ENCODE data around the gene SOSTDC1. TPM values are rescaled to one million over a fixed set of nuclear protein-coding genes. Genes with fewer than 3 reads are reported as not detected.
"Not testable (repeated sequence)": the region's sequence is repeated elsewhere in the genome, so short reads cannot be mapped to it uniquely, and the experiment has no call there.

The SOSTDC1 gene
- total RNA-seq, 1 donor from 2014 or later: 11.4 TPM

DNA sequence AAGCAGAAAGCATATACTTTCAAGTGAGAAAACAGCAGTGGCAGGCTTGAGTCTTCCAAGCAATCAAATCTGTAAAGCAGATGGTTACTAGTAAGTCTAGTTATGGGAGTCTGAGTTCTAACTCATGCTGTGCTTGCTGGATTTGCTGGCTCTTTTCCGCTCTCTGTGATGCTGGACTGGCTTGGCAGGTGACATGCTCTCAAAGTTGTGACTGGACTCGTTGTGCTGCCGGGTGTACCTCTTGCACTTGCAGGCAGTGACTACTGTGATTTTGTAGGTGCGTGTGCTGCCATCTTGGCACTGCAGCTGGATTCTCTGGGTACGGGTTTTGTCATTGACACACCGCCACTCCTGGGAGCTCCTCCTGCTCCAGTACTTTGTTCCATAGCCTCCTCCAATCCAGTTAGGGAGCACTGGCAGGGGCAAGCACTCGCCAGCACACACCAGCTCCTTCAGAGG, 3.1 kb downstream of the SOSTDC1 start:
- DNase-seq (ENCODE audit: low read depth): no peak

DNA sequence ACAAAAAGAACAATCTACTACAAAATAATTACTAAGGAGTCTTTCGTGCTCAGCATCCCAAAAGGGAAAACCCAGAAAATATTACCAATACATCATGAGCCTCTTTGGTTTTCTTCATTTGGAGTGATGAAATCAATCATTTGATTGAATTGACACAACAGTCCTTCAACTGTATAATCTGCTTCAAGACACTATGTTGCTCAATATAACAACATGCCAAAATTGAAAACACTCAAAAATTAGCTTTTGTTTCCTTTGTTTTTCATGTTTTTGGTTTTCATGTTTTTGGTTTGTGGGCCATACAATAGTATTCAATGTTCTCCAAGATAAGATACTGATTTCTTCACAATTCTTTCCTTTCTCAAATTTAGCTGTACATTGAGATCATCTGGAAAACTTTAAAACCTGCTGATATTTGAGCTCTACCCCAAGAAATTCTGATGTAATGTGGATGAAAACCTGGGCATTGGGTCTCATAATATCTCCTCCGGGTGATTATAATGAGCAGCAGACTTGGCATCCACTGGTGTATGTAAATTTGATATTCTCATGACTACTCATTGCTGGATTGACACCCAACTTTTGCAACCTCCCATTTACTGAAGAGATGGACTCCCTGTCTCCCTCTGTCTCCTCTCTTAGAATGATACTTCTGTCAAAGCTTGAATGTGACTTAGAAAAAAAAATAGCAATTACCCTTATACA, 4.6 kb downstream of the SOSTDC1 start:
- DNase-seq (ENCODE audit: low read depth): no peak

DNA sequence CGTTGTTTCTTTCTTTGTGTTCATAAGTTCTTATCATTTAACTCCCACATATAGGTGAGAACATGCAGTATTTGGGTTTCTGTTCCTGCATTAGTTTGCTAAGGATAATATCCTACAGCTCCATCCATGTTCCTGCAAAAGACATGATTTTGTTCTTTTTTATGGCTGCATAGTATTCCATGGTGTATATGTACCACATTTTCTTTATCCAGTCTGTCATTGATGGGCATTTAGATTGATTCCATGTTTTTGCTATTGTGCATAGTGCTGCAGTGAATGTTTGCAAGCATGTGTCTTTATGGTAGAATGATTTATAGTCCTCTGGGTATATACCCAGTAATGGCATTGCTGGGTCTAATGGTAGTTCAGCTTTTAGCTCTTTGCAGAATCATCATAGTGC, 9.2 kb downstream of the SOSTDC1 start:
- not testable (repeated sequence) for DNase-seq (ENCODE audit: low read depth)

DNA sequence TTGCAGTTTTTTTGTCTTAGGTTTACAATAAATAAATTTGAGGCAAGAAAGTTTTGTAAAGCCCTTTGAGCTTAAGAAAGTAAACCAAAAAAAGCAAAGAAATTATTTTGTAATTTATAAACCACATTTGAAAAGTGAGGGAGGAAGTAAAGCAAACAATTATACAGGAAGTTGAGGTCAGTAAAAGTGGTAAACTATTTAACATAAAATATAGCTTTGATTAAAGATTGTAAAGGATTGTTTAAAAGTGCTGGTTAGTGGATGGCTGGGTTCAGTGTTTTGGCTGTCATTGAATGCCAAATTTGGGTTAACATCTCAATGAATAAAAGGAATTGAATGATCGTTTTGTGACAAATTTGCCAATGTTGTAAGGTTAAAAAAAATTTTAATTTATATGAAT, 9.9 kb downstream of the SOSTDC1 start:
- no peak for DNase-seq (ENCODE audit: low read depth)

GRCh38 chr7:16450366-16450765, 15.2 kb downstream of the SOSTDC1 start:
- DNase-seq (ENCODE audit: low read depth): no peak

DNA sequence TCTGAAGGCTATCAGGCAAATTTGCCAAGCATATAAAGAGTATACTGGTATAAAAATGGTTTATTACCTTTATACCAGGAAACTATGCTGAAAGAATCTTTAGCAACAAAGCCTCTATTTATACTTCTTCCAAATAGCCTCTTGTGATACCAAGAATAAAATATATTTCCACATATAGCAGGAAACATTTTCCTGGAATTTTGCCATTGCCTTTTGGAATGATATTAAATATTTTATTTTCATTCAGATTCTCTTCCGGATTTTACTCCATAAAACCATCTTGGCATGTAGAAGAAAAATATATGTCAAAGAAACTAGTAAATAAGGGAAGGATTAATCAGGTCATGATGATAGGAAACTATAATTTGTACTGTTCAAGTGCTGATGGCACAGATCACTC, 17.7 kb downstream of the SOSTDC1 start:
- DNase-seq (ENCODE audit: low read depth): no peak

- DNase-seq (ENCODE audit: low read depth): no peak
Observed at GRCh38 chr7:16446508-16446907, 19.0 kb downstream of the SOSTDC1 start.

GRCh38 chr7:16443871-16444270, 21.7 kb downstream of the SOSTDC1 start:
- not testable (repeated sequence) for DNase-seq (ENCODE audit: low read depth)

DNA sequence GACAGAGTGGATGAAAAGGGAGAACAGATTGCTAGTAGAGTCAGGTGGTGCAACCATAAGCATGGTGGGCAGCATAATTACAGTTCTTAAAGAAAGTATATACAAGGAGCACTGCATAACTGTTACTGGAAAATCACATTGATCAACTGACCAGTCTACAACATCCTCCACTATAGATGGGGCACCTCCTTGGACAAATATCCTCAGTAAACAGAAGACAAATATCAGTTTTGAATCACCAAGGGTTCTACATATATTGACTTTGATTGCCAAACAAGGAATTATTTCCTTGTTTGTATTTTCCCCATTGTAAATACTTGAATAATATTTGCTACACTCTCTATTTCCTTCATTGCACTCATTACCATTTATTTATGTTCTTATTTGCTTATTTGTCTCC, 26.6 kb downstream of the SOSTDC1 start:
- DNase-seq (ENCODE audit: low read depth): no peak

DNA sequence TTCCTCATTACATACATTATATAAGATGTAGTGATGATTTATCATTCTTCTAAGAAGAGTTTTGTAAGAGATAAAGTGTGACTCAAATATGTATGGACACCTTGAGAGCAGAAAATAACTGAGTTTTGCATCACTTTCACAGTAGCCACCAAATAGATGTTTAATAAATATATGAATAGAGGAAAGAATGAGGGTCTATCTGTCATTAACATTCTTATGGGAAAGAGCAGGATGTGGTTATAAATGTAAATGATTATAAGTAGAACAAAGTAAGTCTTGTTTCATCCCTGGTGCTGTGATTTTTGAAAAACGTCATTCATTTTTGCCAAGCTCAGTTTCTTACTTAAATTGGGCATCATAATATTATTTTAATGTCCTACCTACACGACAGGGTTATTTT, 29.2 kb downstream of the SOSTDC1 start:
- no peak for DNase-seq (ENCODE audit: low read depth)

- no peak for DNase-seq (ENCODE audit: low read depth)
Observed at GRCh38 chr7:16433568-16434122, 31.9 kb downstream of the SOSTDC1 start.

DNA sequence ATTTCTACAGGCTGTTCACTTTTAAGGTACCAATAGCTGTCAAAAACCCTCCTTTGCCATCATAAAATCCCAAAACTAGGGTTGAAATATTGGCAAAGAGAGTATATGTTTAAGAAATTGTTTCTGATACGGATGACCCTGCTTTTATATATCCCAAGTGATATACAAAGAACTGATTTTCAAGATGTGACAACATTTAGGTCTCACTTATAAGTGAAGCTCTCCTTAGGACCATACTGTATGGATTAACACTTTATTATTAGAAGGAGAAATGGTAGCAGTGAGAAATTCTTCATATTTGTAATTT, 33.2 kb downstream of the SOSTDC1 start:
- no peak for DNase-seq (ENCODE audit: low read depth)

GRCh38 chr7:16431646-16432424, 33.7 kb downstream of the SOSTDC1 start:
- peak; percentile 60 for DNase-seq (ENCODE audit: low read depth)

DNA sequence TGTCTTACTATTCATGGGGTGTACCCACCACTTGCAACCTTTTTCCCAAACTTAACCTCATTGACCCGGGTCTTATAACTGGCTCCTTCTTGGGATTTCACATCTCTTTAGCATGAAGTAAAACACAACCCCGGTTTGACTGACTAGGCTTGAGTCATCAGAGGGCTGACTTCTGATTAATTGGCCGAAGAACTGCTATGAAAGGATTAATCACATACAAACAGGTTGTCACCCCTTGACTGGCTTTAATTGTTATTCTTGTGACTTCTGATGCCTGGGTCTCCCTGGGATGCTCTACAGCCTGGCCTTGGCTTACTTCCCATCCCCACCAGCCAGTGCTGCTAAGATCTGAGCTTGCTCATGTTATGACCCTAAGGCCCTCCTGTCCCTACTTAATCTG, 35.4 kb downstream of the SOSTDC1 start:
- DNase-seq (ENCODE audit: low read depth): peak; percentile 82

DNA sequence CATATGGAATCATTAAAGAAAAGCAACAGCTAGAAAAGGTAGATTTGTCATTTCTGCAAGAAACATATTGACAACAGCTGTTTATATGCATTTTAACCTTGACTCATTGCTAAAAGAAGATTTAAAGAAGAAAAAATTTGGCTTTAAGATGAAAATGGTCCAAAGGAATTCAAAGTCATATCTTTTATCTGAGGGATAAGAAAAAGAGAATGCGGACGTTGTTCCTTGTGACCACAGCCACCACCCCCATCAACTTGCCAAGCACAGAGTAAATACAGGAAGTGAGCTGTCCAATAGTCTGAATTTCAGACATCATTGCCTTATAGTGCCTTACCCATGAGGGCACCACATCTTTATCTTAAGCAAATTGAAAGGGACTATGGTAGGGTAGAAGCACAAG, 36.9 kb downstream of the SOSTDC1 start:
- DNase-seq (ENCODE audit: low read depth): no peak

GRCh38 chr7:16428182-16428581, 37.4 kb downstream of the SOSTDC1 start:
- no peak for DNase-seq (ENCODE audit: low read depth)

GRCh38 chr7:16423761-16424160, 41.8 kb downstream of the SOSTDC1 start:
- DNase-seq (ENCODE audit: low read depth): no peak

DNA sequence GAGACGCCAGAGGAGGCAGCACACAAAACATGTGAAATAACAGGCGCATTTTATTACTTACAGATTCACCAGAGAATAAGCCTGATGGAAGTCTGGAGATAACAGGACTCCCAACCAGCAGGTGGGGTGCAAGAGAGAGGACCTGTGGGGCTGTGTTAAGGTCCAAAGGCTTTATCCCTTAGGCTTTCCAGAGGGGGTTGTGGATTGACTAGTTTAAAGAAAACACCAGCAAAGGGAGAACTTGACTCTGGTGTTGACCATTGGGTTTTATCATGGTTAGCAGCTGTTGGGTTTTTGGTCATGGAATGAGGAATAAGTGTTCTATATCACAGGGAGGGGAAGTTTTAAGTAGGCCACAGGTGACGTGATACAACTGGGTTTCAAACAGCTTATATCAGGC, 42.6 kb downstream of the SOSTDC1 start:
- DNase-seq (ENCODE audit: low read depth): no peak

GRCh38 chr7:16422103-16422435, 43.5 kb downstream of the SOSTDC1 start:
- DNase-seq (ENCODE audit: low read depth): peak; percentile 81

DNA sequence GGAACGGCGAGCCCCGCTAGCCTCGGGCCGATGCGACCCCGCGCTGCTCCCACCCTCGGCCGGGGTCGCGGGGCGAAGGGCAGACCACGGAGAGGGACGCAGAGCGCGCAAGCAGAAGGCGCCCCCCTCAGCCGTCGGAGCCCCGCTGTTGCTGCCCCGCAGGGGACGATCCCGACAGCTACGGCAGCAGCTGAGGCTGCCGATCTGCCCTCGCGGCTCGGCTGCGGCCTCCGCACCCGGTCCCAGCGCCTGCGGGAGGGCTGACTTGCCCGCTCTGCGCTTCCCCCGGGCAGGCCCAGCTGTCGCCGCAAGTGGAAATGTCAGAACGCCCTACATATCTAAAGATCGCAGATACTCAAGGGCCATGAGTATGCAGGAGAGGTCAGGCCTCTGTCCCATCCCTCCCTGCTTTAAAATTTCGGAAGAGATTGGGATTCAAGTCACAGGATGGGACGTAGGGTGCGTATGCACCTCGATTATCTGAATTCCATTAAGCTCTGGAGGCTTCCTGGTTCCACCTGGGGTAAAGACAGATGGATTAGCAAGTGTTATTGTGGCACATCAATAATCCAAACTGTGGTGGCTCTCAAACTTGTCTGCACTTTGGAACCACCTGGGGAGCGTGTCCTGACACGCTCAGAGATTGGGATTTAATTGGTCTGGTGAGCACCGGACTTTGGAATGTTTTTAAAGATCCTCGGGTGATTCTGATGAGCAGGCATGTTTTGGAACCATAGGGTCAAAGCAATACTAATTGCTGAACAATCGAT, 44.0 kb downstream of the SOSTDC1 start, which contains the start of gene CRPPA:
CRPPA (minus strand) TSS at position 206 of the 770 bp plus-strand sequence. CDS start 216 bp downstream, outside the sequence.
- no peak for DNase-seq (ENCODE audit: low read depth)

DNA sequence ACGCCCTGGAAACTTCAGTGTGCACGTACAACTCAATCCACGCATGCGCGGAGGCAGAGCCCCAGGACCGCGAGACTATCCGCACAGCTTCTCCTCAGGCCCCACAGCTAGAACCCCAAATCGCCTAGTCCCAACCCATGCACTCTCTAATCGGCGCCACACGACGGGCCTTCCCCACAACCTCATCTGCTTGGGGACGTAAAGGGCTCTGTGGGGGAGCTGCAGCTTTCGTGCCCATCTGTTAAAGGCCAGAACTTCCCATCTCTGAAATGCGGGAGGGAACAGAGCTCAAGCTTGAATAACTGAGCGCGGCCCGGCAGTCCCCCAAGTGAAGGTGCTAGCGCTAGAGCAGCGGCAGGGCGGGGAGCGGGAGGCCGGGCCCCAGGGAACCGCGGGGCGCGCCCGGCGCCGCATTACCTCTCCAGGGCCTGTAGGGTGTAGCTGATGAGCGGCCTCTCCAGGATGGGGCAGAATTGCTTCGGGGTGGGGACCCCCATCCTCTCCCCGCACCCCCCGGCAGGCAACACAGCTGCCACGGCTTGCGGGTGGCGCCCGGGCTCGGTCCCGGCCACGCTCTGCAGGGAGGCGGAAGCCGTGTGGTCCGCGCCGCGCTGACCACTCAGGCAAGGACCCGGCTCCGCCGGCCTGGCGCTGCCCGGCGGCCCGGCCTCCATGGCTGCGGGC, 44.7 kb downstream of the SOSTDC1 start:
- peak; percentile 88 for DNase-seq (ENCODE audit: low read depth)

DNA sequence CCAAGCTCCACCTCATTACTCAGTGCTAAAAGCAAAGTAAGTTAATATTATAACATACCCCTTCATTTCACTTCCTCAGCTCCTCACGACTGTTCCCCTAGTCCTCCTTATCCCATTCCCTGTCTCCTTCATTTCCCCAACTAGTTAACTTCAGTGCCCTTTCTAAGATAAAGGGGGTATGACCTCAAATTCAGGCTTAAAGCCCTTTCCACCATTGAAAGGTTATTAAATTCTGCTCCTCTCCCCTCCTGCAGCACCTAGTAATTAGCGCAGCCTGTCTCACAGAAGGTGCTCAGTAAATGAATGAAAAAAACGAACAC, 45.2 kb downstream of the SOSTDC1 start:
- no peak for DNase-seq (ENCODE audit: low read depth)

Measured in renal cortical epithelial cell (primary cell).